Measurements from ENCODE around the gene FARS2. TPM values are rescaled to one million over a fixed set of nuclear protein-coding genes. Genes with fewer than 3 reads are reported as not detected.

Gene FARS2
- total and polyA plus RNA-seq, 5 donors from 2014 or later, result 26.9 to 39.7 (median 34.9) TPM

GRCh38 chr6:5270093-5270680, 8.9 kb downstream of the FARS2 start:
- no peak overlapping the region for H3K4me3 ChIP-seq (ENCODE audit: low read depth, low read length)
- Mint-ChIP-seq H3K4me3 (no peak overlapping the region), H3K4me1 (peaks cover 32 to 45% (median 36%) of the 10 kb centered on the region in 4 donors), H3K36me3 (peaks cover 41% of the 10 kb centered on the region), H3K9me3 (no peaks in the 10 kb centered on the region), H3K27me3 (no peaks in the 10 kb centered on the region), H3K27ac (peak overlapping the region in 1 of 3 donors; percentile 7)
- peaks cover 4% of the 10 kb centered on the region for H3K36me3 ChIP-seq (ENCODE audit: control insufficient read depth, insufficient read depth, low read length)
- H3K4me1 ChIP-seq (ENCODE audit: control insufficient read depth, insufficient read depth, low read length, poor library complexity, severe bottlenecking), result peaks cover 15% of the 10 kb centered on the region
- no peak overlapping the region for H3K27ac ChIP-seq (ENCODE audit: insufficient read depth, low read length, poor library complexity, severe bottlenecking)
- DNase-seq, result no peak
- H3K9me3 ChIP-seq (ENCODE audit: control insufficient read depth in 2 of 2, low read length in 2 of 2), result no peaks in the 10 kb centered on the region
- no peak for ATAC-seq (ENCODE audit: low read depth in 2 of 2)
- no peaks in the 10 kb centered on the region for H3K27me3 ChIP-seq (ENCODE audit: control insufficient read depth, insufficient read depth, low read length)

GRCh38 chr6:5271926-5272325, 10.6 kb downstream of the FARS2 start:
- H3K36me3 Mint-ChIP-seq, result peaks cover 33% of the 10 kb centered on the region
- Histone ChIP-seq H3K27me3 (ENCODE audit: control insufficient read depth, insufficient read depth, low read length) (no peaks in the 10 kb centered on the region), H3K36me3 (ENCODE audit: control insufficient read depth, insufficient read depth, low read length) (peaks cover 4% of the 10 kb centered on the region), H3K4me1 (ENCODE audit: control insufficient read depth, insufficient read depth, low read length, poor library complexity, severe bottlenecking) (peaks cover 20% of the 10 kb centered on the region), H3K27ac (ENCODE audit: insufficient read depth, low read length, poor library complexity, severe bottlenecking) (no peak overlapping the region), H3K9me3 (ENCODE audit: control insufficient read depth in 2 of 2, low read length in 2 of 2) (no peaks in the 10 kb centered on the region), H3K4me3 (ENCODE audit: low read depth, low read length) (no peak overlapping the region)
- H3K27ac Mint-ChIP-seq, result no peak overlapping the region
- H3K27me3 Mint-ChIP-seq, result no peaks in the 10 kb centered on the region
- H3K9me3 Mint-ChIP-seq, result no peaks in the 10 kb centered on the region
- DNase-seq, result no peak
- H3K4me3 Mint-ChIP-seq, result no peak overlapping the region
- peaks cover 35 to 51% (median 42%) of the 10 kb centered on the region in 4 donors for H3K4me1 Mint-ChIP-seq
- ATAC-seq (ENCODE audit: low read depth in 2 of 2), result no peak

- Mint-ChIP-seq H3K27me3 (no peaks in the 10 kb centered on the region), H3K36me3 (peaks cover 30% of the 10 kb centered on the region), H3K9me3 (no peaks in the 10 kb centered on the region), H3K4me3 (peak overlapping the region in 1 of 4 donors; percentile 13), H3K27ac (no peak overlapping the region), H3K4me1 (peaks cover 38 to 60% (median 48%) of the 10 kb centered on the region in 4 donors)
- peak in 1 of 3 donors; percentile 25 for DNase-seq
- H3K27me3 ChIP-seq (ENCODE audit: control insufficient read depth, insufficient read depth, low read length), result no peaks in the 10 kb centered on the region
- peaks cover 4% of the 10 kb centered on the region for H3K36me3 ChIP-seq (ENCODE audit: control insufficient read depth, insufficient read depth, low read length)
- H3K27ac ChIP-seq (ENCODE audit: insufficient read depth, low read length, poor library complexity, severe bottlenecking), result no peak overlapping the region
- peaks cover 20% of the 10 kb centered on the region for H3K4me1 ChIP-seq (ENCODE audit: control insufficient read depth, insufficient read depth, low read length, poor library complexity, severe bottlenecking)
- ATAC-seq (ENCODE audit: low read depth in 2 of 2), result no peak
- no peaks in the 10 kb centered on the region for H3K9me3 ChIP-seq (ENCODE audit: control insufficient read depth in 2 of 2, low read length in 2 of 2)
- H3K4me3 ChIP-seq (ENCODE audit: low read depth, low read length), result peak overlapping the region; percentile 24
Measured at GRCh38 chr6:5274231-5274630, 12.9 kb downstream of the FARS2 start.

- Histone ChIP-seq H3K9me3 (ENCODE audit: control insufficient read depth in 2 of 2, low read length in 2 of 2) (no peaks in the 10 kb centered on the region), H3K27ac (ENCODE audit: insufficient read depth, low read length, poor library complexity, severe bottlenecking) (no peak overlapping the region), H3K36me3 (ENCODE audit: control insufficient read depth, insufficient read depth, low read length) (peaks cover 4% of the 10 kb centered on the region), H3K4me3 (ENCODE audit: low read depth, low read length) (peak overlapping the region; percentile 21), H3K4me1 (ENCODE audit: control insufficient read depth, insufficient read depth, low read length, poor library complexity, severe bottlenecking) (peaks cover 27% of the 10 kb centered on the region), H3K27me3 (ENCODE audit: control insufficient read depth, insufficient read depth, low read length) (no peaks in the 10 kb centered on the region)
- Mint-ChIP-seq H3K9me3 (no peaks in the 10 kb centered on the region), H3K27ac (peak overlapping the region in 1 of 3 donors; percentile 58), H3K4me1 (peaks cover 42 to 72% (median 55%) of the 10 kb centered on the region in 4 donors), H3K4me3 (peak overlapping the region in 1 of 4 donors; percentile 15), H3K27me3 (no peaks in the 10 kb centered on the region), H3K36me3 (peaks cover 27% of the 10 kb centered on the region)
- ATAC-seq (ENCODE audit: low read depth in 2 of 2), result no peak
- DNase-seq, result no peak
Measured at GRCh38 chr6:5275497-5275896, 14.2 kb downstream of the FARS2 start.

GRCh38 chr6:5276581-5276980, 15.3 kb downstream of the FARS2 start:
- H3K4me1 Mint-ChIP-seq, result peaks cover 41 to 74% (median 54%) of the 10 kb centered on the region in 4 donors
- no peak overlapping the region for H3K27ac Mint-ChIP-seq
- H3K4me3 ChIP-seq (ENCODE audit: low read depth, low read length), result no peak overlapping the region
- no peaks in the 10 kb centered on the region for H3K27me3 Mint-ChIP-seq
- no peak for DNase-seq
- peaks cover 2% of the 10 kb centered on the region for H3K36me3 ChIP-seq (ENCODE audit: control insufficient read depth, insufficient read depth, low read length)
- H3K9me3 Mint-ChIP-seq, result no peaks in the 10 kb centered on the region
- no peaks in the 10 kb centered on the region for H3K27me3 ChIP-seq (ENCODE audit: control insufficient read depth, insufficient read depth, low read length)
- no peaks in the 10 kb centered on the region for H3K9me3 ChIP-seq (ENCODE audit: control insufficient read depth in 2 of 2, low read length in 2 of 2)
- peaks cover 32% of the 10 kb centered on the region for H3K4me1 ChIP-seq (ENCODE audit: control insufficient read depth, insufficient read depth, low read length, poor library complexity, severe bottlenecking)
- no peak overlapping the region for H3K4me3 Mint-ChIP-seq
- no peak overlapping the region for H3K27ac ChIP-seq (ENCODE audit: insufficient read depth, low read length, poor library complexity, severe bottlenecking)
- H3K36me3 Mint-ChIP-seq, result peaks cover 20% of the 10 kb centered on the region
- no peak for ATAC-seq (ENCODE audit: low read depth in 2 of 2)

- H3K36me3 ChIP-seq (ENCODE audit: control insufficient read depth, insufficient read depth, low read length), result peaks cover 2% of the 10 kb centered on the region
- H3K27ac ChIP-seq (ENCODE audit: insufficient read depth, low read length, poor library complexity, severe bottlenecking), result no peak overlapping the region
- ATAC-seq (ENCODE audit: low read depth in 2 of 2), result no peak
- Mint-ChIP-seq H3K4me1 (peaks cover 48 to 77% (median 59%) of the 10 kb centered on the region in 4 donors), H3K27ac (no peak overlapping the region), H3K9me3 (no peaks in the 10 kb centered on the region), H3K4me3 (no peak overlapping the region), H3K36me3 (peaks cover 16% of the 10 kb centered on the region), H3K27me3 (no peaks in the 10 kb centered on the region)
- no peak for DNase-seq
- H3K4me1 ChIP-seq (ENCODE audit: control insufficient read depth, insufficient read depth, low read length, poor library complexity, severe bottlenecking), result peaks cover 32% of the 10 kb centered on the region
- H3K4me3 ChIP-seq (ENCODE audit: low read depth, low read length), result no peak overlapping the region
- H3K9me3 ChIP-seq (ENCODE audit: control insufficient read depth in 2 of 2, low read length in 2 of 2), result no peaks in the 10 kb centered on the region
- H3K27me3 ChIP-seq (ENCODE audit: control insufficient read depth, insufficient read depth, low read length), result no peaks in the 10 kb centered on the region
Measured at GRCh38 chr6:5277589-5277988, 16.3 kb downstream of the FARS2 start.

- H3K27ac ChIP-seq (ENCODE audit: insufficient read depth, low read length, poor library complexity, severe bottlenecking), result no peak overlapping the region
- no peaks in the 10 kb centered on the region for H3K9me3 ChIP-seq (ENCODE audit: control insufficient read depth in 2 of 2, low read length in 2 of 2)
- no peak overlapping the region for H3K4me3 Mint-ChIP-seq
- H3K27ac Mint-ChIP-seq, result peak overlapping the region in 1 of 3 donors; percentile 59
- no peaks in the 10 kb centered on the region for H3K9me3 Mint-ChIP-seq
- no peak overlapping the region for H3K4me3 ChIP-seq (ENCODE audit: low read depth, low read length)
- peaks cover 2% of the 10 kb centered on the region for H3K36me3 ChIP-seq (ENCODE audit: control insufficient read depth, insufficient read depth, low read length)
- DNase-seq, result no peak
- H3K36me3 Mint-ChIP-seq, result peaks cover 13% of the 10 kb centered on the region
- no peak for ATAC-seq (ENCODE audit: low read depth in 2 of 2)
- H3K27me3 ChIP-seq (ENCODE audit: control insufficient read depth, insufficient read depth, low read length), result no peaks in the 10 kb centered on the region
- H3K27me3 Mint-ChIP-seq, result no peaks in the 10 kb centered on the region
- peaks cover 47 to 74% (median 58%) of the 10 kb centered on the region in 4 donors for H3K4me1 Mint-ChIP-seq
- H3K4me1 ChIP-seq (ENCODE audit: control insufficient read depth, insufficient read depth, low read length, poor library complexity, severe bottlenecking), result peaks cover 32% of the 10 kb centered on the region
Measured at GRCh38 chr6:5278047-5278446, 16.7 kb downstream of the FARS2 start.

GRCh38 chr6:5278565-5279120, 17.3 kb downstream of the FARS2 start:
- H3K36me3 ChIP-seq (ENCODE audit: control insufficient read depth, insufficient read depth, low read length), result peaks cover 2% of the 10 kb centered on the region
- H3K4me3 ChIP-seq (ENCODE audit: low read depth, low read length), result no peak overlapping the region
- ATAC-seq (ENCODE audit: low read depth in 2 of 2) (no peak), DNase-seq (no peak)
- H3K4me3 Mint-ChIP-seq, result peak overlapping the region in 3 of 4 donors; percentile 32 to 65 (median 46)
- peaks cover 43 to 70% (median 56%) of the 10 kb centered on the region in 4 donors for H3K4me1 Mint-ChIP-seq
- peak overlapping the region; percentile 62 to 79 (median 64) for H3K27ac Mint-ChIP-seq
- no peaks in the 10 kb centered on the region for H3K27me3 Mint-ChIP-seq
- H3K9me3 Mint-ChIP-seq, result no peaks in the 10 kb centered on the region
- no peaks in the 10 kb centered on the region for H3K9me3 ChIP-seq (ENCODE audit: control insufficient read depth in 2 of 2, low read length in 2 of 2)
- H3K27me3 ChIP-seq (ENCODE audit: control insufficient read depth, insufficient read depth, low read length), result no peaks in the 10 kb centered on the region
- peaks cover 27% of the 10 kb centered on the region for H3K4me1 ChIP-seq (ENCODE audit: control insufficient read depth, insufficient read depth, low read length, poor library complexity, severe bottlenecking)
- peaks cover 13% of the 10 kb centered on the region for H3K36me3 Mint-ChIP-seq
- no peak overlapping the region for H3K27ac ChIP-seq (ENCODE audit: insufficient read depth, low read length, poor library complexity, severe bottlenecking)
